WTC11 (cell line): ENCODE data around the gene DHDH. TPM values are rescaled to one million over a fixed set of nuclear protein-coding genes. Genes with fewer than 3 reads are reported as not detected.
"Not testable (repeated sequence)": the region's sequence is repeated elsewhere in the genome, so short reads cannot be mapped to it uniquely, and the experiment has no call there.

Experiments used
- ATAC-seq: fragments of 200-7000 bp; cut with Tn5 transposase; 2 replicates; pipeline ENCODE4 v1.10.0; 2021; ENCODE audit warnings: mild to moderate bottlenecking, moderate library complexity
- CTCF ChIA-PET: fragments of 300-600 bp; sonication (Branson Sonifier 250); formaldehyde crosslinking; loops from one replicate; lab custom pipeline; 2021; ENCODE audit warnings: antibody characterized with exemption; lab: Charles Lee
- POLR2A ChIA-PET: fragments of 350-600 bp; sonication (Branson Sonifier 250); formaldehyde crosslinking; loops from one replicate; lab custom pipeline; 2021; ENCODE audit warnings: antibody characterized with exemption; lab: Charles Lee
- DNase-seq: peaks from one replicate; pipeline ENCODE4 v3.0.0; 2021; ENCODE audit warnings: low spot score
- H3K27ac Mint-ChIP-seq: 2 replicates; pipeline ENCODE4 v1.8.0; 2021; ENCODE audit warnings: mixed read lengths
- H3K27me3 Mint-ChIP-seq: 2 replicates; pipeline ENCODE4 v1.8.0; 2021; ENCODE audit warnings: low read depth, mild to moderate bottlenecking, moderate library complexity, mixed read lengths
- H3K36me3 Mint-ChIP-seq: 2 replicates; pipeline ENCODE4 v1.8.0; 2021; ENCODE audit warnings: mixed read lengths
- H3K4me1 Mint-ChIP-seq: 2 replicates; pipeline ENCODE4 v1.8.0; 2022; ENCODE audit warnings: mixed read lengths
- H3K4me3 Mint-ChIP-seq: 2 replicates; pipeline ENCODE4 v1.8.0; 2021; ENCODE audit warnings: mild to moderate bottlenecking, moderate library complexity, mixed read lengths
- H3K9me3 Mint-ChIP-seq: 2 replicates; pipeline ENCODE4 v1.8.0; 2021; ENCODE audit warnings: mixed read lengths
- GABPB1 ChIP-seq: sonication (generic); formaldehyde crosslinking; IDR thresholded peaks from 2 replicates; pipeline ENCODE4 v1.8.1; 2023; ENCODE audit warnings: mild to moderate bottlenecking, missing genetic modification reagents
- IRF1 ChIP-seq: sonication (generic); formaldehyde crosslinking; IDR thresholded peaks from 2 replicates; pipeline ENCODE4 v1.8.0; 2023; ENCODE audit warnings: missing genetic modification reagents
- NFYB ChIP-seq: sonication (generic); formaldehyde crosslinking; conservative IDR thresholded peaks from 2 replicates; pipeline ENCODE4 v1.8.0; 2022; ENCODE audit warnings: low read depth, missing genetic modification reagents
- NR2C2 ChIP-seq: sonication (generic); formaldehyde crosslinking; IDR thresholded peaks from 2 replicates; pipeline ENCODE4 v1.8.0; 2022; ENCODE audit warnings: mild to moderate bottlenecking, missing genetic modification reagents
- SP1 ChIP-seq: sonication (generic); formaldehyde crosslinking; conservative IDR thresholded peaks from 2 replicates; pipeline ENCODE4 v1.8.1; 2022; ENCODE audit warnings: missing genetic modification reagents
- USF2 ChIP-seq: sonication (generic); formaldehyde crosslinking; IDR thresholded peaks from 2 replicates; pipeline ENCODE4 v1.8.1; 2023; ENCODE audit warnings: mild to moderate bottlenecking, missing genetic modification reagents, moderate library complexity
- ZNF121 ChIP-seq: sonication (generic); formaldehyde crosslinking; IDR thresholded peaks from 2 replicates; pipeline ENCODE4 v1.8.0; 2023; ENCODE audit warnings: missing genetic modification reagents
- ZNF416 ChIP-seq: fragments of 250-450 bp; sonication (Bioruptor Pico); IDR thresholded peaks from 2 replicates; pipeline ENCODE4 v1.9.0; 2021; ENCODE audit warnings: mild to moderate bottlenecking, inconsistent platforms
- total RNA-seq: library from RNA; stranded (reverse); gene quantifications from 3 replicates; pipeline ENCODE4 v1.2.3, GENCODE V29; 2021
- TF ChIP-seq, protein P1 (sequence below): fragments of 250-450 bp; sonication (Bioruptor Pico); IDR thresholded peaks from 2 replicates; pipeline ENCODE4 v1.9.0; 2021; ENCODE audit warnings: mild to moderate bottlenecking, borderline replicate concordance
- TF ChIP-seq, protein P2 (sequence below): sonication (generic); formaldehyde crosslinking; IDR thresholded peaks from 2 replicates; pipeline ENCODE4 v1.8.0; 2022; ENCODE audit warnings: mild to moderate bottlenecking, missing genetic modification reagents
- TF ChIP-seq, protein P3 (sequence below): sonication (generic); formaldehyde crosslinking; IDR thresholded peaks from 2 replicates; pipeline ENCODE4 v1.8.0; 2022; ENCODE audit warnings: mild to moderate bottlenecking, missing genetic modification reagents

The DHDH gene
- total RNA-seq, 1 experiment from 2014 or later, result 3.0 TPM

- Mint-ChIP-seq H3K27me3 (peaks cover 25% of the 10 kb centered on the region), H3K4me1 (peaks cover 15% of the 10 kb centered on the region)
- no peak for ATAC-seq
- POLR2A ChIA-PET, result interaction anchor here (2.4 kb wide), 1 partner anchor 24 kb away, joined by 12 read pairs; the partner anchor contains the start of gene PPP1R15A
- TF ChIP-seq, protein P1, sequence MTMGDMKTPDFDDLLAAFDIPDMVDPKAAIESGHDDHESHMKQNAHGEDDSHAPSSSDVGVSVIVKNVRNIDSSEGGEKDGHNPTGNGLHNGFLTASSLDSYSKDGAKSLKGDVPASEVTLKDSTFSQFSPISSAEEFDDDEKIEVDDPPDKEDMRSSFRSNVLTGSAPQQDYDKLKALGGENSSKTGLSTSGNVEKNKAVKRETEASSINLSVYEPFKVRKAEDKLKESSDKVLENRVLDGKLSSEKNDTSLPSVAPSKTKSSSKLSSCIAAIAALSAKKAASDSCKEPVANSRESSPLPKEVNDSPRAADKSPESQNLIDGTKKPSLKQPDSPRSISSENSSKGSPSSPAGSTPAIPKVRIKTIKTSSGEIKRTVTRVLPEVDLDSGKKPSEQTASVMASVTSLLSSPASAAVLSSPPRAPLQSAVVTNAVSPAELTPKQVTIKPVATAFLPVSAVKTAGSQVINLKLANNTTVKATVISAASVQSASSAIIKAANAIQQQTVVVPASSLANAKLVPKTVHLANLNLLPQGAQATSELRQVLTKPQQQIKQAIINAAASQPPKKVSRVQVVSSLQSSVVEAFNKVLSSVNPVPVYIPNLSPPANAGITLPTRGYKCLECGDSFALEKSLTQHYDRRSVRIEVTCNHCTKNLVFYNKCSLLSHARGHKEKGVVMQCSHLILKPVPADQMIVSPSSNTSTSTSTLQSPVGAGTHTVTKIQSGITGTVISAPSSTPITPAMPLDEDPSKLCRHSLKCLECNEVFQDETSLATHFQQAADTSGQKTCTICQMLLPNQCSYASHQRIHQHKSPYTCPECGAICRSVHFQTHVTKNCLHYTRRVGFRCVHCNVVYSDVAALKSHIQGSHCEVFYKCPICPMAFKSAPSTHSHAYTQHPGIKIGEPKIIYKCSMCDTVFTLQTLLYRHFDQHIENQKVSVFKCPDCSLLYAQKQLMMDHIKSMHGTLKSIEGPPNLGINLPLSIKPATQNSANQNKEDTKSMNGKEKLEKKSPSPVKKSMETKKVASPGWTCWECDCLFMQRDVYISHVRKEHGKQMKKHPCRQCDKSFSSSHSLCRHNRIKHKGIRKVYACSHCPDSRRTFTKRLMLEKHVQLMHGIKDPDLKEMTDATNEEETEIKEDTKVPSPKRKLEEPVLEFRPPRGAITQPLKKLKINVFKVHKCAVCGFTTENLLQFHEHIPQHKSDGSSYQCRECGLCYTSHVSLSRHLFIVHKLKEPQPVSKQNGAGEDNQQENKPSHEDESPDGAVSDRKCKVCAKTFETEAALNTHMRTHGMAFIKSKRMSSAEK (CRISPR knock-in tag), result no peak
- TF ChIP-seq, all 79 proteins: peak for 0
- H3K36me3 Mint-ChIP-seq, result peaks cover 4% of the 10 kb centered on the region; the same call in 1 of the 2 replicates
- H3K9me3 Mint-ChIP-seq, result no peaks in the 10 kb centered on the region
- H3K27ac Mint-ChIP-seq, result no peak overlapping the region
- DNase-seq, result no peak
- peak overlapping the region; percentile 71; the same call in 1 of the 2 replicates for H3K4me3 Mint-ChIP-seq
- CTCF ChIA-PET, result interaction anchor here (0.7 to 3.8 kb wide), 5 partner anchors 15 to 102 kb away, joined by 5 to 19 read pairs (median 9); no protein-coding TSS in a partner anchor
These were observed 36.3 kb upstream of the DHDH start for GRCh38 chr19:48897181-48897580.

DNA sequence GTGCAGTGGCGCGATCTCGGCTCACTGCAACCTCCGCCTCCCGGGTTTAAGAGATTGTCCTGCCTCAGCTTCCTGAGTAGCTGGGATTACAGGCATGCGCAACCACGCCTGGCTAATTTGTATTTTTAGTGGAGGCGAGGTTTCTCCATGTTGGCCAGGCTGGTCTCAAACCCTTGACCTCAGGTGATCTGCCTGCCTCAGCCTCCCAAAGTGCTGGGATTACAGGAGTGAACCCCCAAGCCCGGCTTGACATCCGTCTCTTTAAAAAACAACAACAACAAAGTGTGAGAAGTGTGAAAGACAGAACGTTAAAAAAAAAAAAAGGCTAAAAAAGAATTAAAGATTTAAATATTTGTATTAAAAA is 34.1 kb upstream of the DHDH start:
- peaks cover 15% of the 10 kb centered on the region for H3K27me3 Mint-ChIP-seq
- not testable (repeated sequence) for ATAC-seq
- CTCF ChIA-PET, result interaction anchor here (0.8 to 3.8 kb wide), 15 partner anchors 12 to 311 kb away, joined by 3 to 23 read pairs (median 5); partner anchors contain the start of genes CA11, DHDH, GYS1 and RUVBL2

DNA sequence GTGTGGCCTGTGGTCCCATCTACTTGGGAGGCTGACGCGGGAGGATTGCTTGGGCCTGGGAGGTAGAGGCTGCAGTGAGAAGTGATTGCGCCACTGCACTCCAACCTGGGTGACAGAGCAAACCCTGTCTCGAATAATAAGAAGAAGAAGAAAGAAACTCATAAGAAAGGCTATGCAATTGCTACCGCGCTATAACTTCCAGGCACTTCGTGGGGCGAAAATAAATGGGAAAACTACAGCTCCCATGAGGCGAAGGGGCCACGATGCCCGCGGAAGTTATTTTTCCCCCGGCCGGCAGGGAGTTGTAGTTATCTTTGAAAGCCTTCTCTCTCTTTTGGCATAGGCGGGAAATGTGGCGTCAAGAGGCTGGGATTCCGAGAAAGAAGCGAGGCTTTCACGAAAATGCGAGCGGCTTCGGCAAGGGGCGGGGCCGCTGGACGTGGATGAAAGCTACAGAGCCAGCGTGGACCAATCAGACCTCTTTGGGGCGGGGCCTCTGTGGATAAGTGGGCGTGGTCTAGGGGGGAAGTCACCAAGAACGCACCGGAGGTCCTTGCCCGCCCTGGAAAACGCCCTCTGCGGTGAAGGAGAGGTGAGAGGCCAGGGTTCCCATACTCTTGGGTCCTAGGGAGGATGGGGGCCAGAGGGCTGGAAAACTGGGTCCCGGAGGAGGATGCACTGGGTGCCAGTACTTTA is 33.6 kb upstream of the DHDH start, which contains the start of gene NUCB1:
Gene NUCB1 (plus strand): TSS at position 532 of the 696 bp plus-strand sequence. CDS start 485 bp downstream, outside the sequence.
- peak; percentile 100 for DNase-seq
- H3K4me1 Mint-ChIP-seq, result peaks cover 11% of the 10 kb centered on the region
- H3K36me3 Mint-ChIP-seq, result peaks cover 17% of the 10 kb centered on the region
- no peaks in the 10 kb centered on the region for H3K9me3 Mint-ChIP-seq
- peaks cover 9% of the 10 kb centered on the region for H3K27me3 Mint-ChIP-seq
- ATAC-seq, result peak; percentile 87
- H3K27ac Mint-ChIP-seq, result peak within 1 kb of the TSS; percentile 99
- H3K4me3 Mint-ChIP-seq, result peak within 1 kb of the TSS; percentile 97
- ChIA-PET CTCF (interaction anchor here (0.7 to 3.8 kb wide), 19 partner anchors 11 to 310 kb away, joined by 3 to 23 read pairs (median 5); partner anchors contain the start of genes CA11, DHDH, GYS1 and RUVBL2), POLR2A (interaction anchor here (0.6 to 1.8 kb wide), 6 partner anchors 21 to 536 kb away, joined by 3 to 7 read pairs (median 5); partner anchors contain the start of genes DHDH, PPP1R15A, SYNGR4 and TMEM143)
- TF ChIP-seq ZNF416 (0 out of 2 replicates have a peak, but pooled peaks have one; percentile 5), USF2 (CRISPR knock-in tag) (0 out of 2 replicates have a peak, but pooled peaks have one; percentile 27), ZNF121 (no peak), GABPB1 (CRISPR knock-in tag) (peak; percentile 78; the same call in 1 of the 2 replicates), IRF1 (CRISPR knock-in tag) (no peak), SP1 (CRISPR knock-in tag) (peak; percentile 88), NFYB (CRISPR knock-in tag) (peak; percentile 92), NR2C2 (peak; percentile 72; the same call in 1 of the 2 replicates)
- TF ChIP-seq, protein P2, sequence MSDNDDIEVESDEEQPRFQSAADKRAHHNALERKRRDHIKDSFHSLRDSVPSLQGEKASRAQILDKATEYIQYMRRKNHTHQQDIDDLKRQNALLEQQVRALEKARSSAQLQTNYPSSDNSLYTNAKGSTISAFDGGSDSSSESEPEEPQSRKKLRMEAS (CRISPR knock-in tag), result peak; percentile 41; the same call in 1 of the 2 replicates
- TF ChIP-seq, protein P3, sequence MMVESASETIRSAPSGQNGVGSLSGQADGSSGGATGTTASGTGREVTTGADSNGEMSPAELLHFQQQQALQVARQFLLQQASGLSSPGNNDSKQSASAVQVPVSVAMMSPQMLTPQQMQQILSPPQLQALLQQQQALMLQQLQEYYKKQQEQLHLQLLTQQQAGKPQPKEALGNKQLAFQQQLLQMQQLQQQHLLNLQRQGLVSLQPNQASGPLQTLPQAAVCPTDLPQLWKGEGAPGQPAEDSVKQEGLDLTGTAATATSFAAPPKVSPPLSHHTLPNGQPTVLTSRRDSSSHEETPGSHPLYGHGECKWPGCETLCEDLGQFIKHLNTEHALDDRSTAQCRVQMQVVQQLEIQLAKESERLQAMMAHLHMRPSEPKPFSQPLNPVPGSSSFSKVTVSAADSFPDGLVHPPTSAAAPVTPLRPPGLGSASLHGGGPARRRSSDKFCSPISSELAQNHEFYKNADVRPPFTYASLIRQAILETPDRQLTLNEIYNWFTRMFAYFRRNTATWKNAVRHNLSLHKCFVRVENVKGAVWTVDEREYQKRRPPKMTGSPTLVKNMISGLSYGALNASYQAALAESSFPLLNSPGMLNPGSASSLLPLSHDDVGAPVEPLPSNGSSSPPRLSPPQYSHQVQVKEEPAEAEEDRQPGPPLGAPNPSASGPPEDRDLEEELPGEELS (CRISPR knock-in tag), result 0 out of 2 replicates have a peak, but pooled peaks have one; percentile 38

More for the DNA sequence above, 34.1 kb upstream of the DHDH start:
- H3K27ac Mint-ChIP-seq, result peak overlapping the region; percentile 99
- H3K9me3 Mint-ChIP-seq, DNase-seq: not testable (repeated sequence)
- peaks cover 12% of the 10 kb centered on the region for H3K36me3 Mint-ChIP-seq
- H3K4me1 Mint-ChIP-seq, result peaks cover 15% of the 10 kb centered on the region
- H3K4me3 Mint-ChIP-seq, result peak overlapping the region; percentile 97
- POLR2A ChIA-PET, result interaction anchor here (0.8 to 1.8 kb wide), 5 partner anchors 20 to 71 kb away, joined by 3 to 7 read pairs (median 5); partner anchors contain the start of genes DHDH and PPP1R15A
